Progenitor cell of endocrine pancreas (in vitro differentiated cells): ENCODE measurements around the gene APBB2. TPM values are rescaled to one million over a fixed set of nuclear protein-coding genes. Genes with fewer than 3 reads are reported as not detected.

Source experiments
- DNase-seq: peaks from one replicate; pipeline ENCODE4 v3.0.0; 2021; ENCODE audit warnings: low spot score; ENCODE audit not compliant: unreplicated experiment
- H3K27ac Mint-ChIP-seq: 2 replicates; pipeline ENCODE4 v1.8.0; 2021; ENCODE audit warnings: mild to moderate bottlenecking, moderate library complexity, mixed read lengths
- H3K27me3 Mint-ChIP-seq: 2 replicates; pipeline ENCODE4 v1.8.0; 2021; ENCODE audit warnings: mixed read lengths
- H3K36me3 Mint-ChIP-seq: 2 replicates; pipeline ENCODE4 v1.8.0; 2022; ENCODE audit warnings: mixed read lengths; ENCODE audit not compliant: insufficient read depth
- H3K4me1 Mint-ChIP-seq: 2 replicates; pipeline ENCODE4 v1.8.0; 2021; ENCODE audit warnings: low read depth, mixed read lengths
- H3K4me3 Mint-ChIP-seq: 2 replicates; pipeline ENCODE4 v1.8.0; 2021; ENCODE audit warnings: low read depth, mild to moderate bottlenecking, moderate library complexity, mixed read lengths
- H3K9me3 Mint-ChIP-seq: 2 replicates; pipeline ENCODE4 v1.8.0; 2021; ENCODE audit warnings: low read depth, mixed read lengths
- total RNA-seq: library from RNA; stranded (reverse); gene quantifications from 2 replicates; pipeline ENCODE4 v1.2.1, GENCODE V29; 2021
- TF ChIP-seq, protein P1 (sequence below): fragments of 200-600 bp; sonication (generic); IDR thresholded peaks from one replicate; pipeline ENCODE4 v1.5.0; 2021; ENCODE audit warnings: antibody characterized with exemption, mild to moderate bottlenecking; ENCODE audit not compliant: unreplicated experiment

Gene APBB2
- total RNA-seq, 1 donor from 2014 or later, result 61.7 TPM

DNA sequence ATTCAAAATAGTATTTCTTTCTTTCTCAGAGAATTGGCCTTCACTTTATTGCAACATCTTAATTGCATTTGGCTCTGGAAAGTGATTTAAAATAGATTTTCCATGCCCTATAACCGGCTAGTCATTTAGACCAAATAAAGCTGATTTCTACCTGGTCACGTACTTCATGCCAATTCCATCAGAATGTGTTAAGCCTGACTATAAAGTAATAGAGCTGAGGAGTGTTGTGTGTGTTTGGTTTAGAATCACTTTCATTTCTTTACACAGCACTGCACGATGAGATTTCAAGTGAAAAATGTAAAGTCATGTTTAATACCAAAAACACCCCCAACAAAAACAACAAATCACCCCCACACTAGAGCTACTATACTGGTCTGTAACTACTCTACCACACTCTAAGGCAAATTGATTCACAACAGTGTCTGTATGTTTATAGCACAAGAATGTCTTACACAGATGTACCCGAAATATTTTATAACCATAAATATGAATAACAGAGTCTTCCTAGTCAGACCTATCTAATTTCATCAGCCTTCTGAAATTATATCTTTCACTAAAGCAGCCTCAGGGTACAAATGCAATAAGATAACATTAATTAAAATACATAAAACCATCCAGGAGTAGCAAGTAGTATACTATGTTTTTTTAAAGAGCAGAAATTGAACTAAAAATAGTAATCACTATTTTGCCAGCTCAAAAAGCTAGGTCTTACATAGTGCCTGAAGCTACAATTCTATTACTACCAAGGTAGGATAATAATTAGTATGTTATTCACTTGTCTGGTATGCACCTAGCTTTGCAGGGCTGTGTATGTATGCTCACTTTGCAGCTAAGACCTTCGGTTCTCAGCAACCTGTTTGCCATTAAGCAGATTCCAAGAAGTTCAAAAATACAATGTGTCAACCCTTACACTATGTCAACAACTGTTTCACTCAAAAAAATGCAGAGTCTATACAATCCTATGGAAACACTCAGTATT is 28.4 kb downstream of the APBB2 start:
- no peaks in the 10 kb centered on the region for H3K27me3 Mint-ChIP-seq
- no peak overlapping the region for H3K4me3 Mint-ChIP-seq
- peaks cover 8% of the 10 kb centered on the region for H3K36me3 Mint-ChIP-seq
- DNase-seq, result no peak
- H3K9me3 Mint-ChIP-seq, result peaks cover 19% of the 10 kb centered on the region
- TF ChIP-seq, protein P1, sequence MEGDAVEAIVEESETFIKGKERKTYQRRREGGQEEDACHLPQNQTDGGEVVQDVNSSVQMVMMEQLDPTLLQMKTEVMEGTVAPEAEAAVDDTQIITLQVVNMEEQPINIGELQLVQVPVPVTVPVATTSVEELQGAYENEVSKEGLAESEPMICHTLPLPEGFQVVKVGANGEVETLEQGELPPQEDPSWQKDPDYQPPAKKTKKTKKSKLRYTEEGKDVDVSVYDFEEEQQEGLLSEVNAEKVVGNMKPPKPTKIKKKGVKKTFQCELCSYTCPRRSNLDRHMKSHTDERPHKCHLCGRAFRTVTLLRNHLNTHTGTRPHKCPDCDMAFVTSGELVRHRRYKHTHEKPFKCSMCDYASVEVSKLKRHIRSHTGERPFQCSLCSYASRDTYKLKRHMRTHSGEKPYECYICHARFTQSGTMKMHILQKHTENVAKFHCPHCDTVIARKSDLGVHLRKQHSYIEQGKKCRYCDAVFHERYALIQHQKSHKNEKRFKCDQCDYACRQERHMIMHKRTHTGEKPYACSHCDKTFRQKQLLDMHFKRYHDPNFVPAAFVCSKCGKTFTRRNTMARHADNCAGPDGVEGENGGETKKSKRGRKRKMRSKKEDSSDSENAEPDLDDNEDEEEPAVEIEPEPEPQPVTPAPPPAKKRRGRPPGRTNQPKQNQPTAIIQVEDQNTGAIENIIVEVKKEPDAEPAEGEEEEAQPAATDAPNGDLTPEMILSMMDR, result no peak
- H3K4me1 Mint-ChIP-seq, result peaks cover 29% of the 10 kb centered on the region
- H3K27ac Mint-ChIP-seq, result no peak overlapping the region

DNA sequence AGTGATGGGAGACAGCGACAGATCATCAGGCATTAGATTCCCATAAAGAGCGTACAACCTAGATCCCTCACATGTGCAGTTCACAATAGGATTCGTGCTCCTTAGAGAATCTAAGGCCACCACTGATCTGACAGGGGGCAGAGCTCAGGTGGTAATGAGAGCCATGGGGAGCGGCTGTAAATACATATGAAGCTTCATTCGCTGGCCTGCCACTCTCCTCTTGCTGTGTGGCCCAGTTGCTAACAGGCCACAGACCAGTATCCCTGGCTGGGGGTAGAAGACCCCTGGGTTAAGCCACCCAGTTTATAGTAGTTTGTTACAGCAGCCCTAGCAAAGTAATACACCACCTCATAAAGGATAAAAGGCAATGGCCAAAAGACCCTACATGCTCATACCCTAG is 30.3 kb downstream of the APBB2 start:
- DNase-seq, result no peak
- Mint-ChIP-seq H3K9me3 (peaks cover 19% of the 10 kb centered on the region), H3K36me3 (peaks cover 8% of the 10 kb centered on the region), H3K27me3 (no peaks in the 10 kb centered on the region), H3K27ac (no peak overlapping the region), H3K4me3 (no peak overlapping the region), H3K4me1 (peaks cover 33% of the 10 kb centered on the region)
- TF ChIP-seq, protein P1, result no peak

DNA sequence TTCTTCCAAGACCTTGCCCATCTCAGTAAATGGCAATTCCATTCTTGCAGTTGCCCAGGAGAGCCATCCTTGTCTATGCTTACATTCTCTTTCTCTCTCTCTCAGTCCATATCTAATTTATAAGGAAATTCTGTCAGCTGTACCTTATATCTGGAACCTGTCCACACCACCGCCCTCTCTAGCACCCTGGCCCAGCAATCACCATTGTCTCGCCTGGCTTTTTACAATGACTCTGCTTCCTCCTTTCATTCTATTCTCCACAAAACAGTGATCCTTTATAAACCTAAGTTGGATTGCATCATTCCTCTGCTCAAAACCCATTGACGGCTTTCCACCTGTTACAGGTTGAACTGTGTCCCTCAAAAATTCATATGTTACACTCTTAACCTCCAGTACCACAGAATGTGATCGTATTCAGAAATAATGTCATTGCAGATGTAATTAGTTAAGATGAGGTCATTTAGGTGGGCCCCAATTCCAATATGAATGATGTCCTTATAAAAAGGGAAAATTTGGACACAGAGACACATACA is 31.3 kb downstream of the APBB2 start:
- Mint-ChIP-seq H3K27me3 (no peaks in the 10 kb centered on the region), H3K4me1 (peaks cover 39% of the 10 kb centered on the region), H3K27ac (no peak overlapping the region), H3K36me3 (peaks cover 8% of the 10 kb centered on the region), H3K9me3 (peaks cover 19% of the 10 kb centered on the region), H3K4me3 (no peak overlapping the region)
- no peak for DNase-seq
- TF ChIP-seq, protein P1, result no peak

DNA sequence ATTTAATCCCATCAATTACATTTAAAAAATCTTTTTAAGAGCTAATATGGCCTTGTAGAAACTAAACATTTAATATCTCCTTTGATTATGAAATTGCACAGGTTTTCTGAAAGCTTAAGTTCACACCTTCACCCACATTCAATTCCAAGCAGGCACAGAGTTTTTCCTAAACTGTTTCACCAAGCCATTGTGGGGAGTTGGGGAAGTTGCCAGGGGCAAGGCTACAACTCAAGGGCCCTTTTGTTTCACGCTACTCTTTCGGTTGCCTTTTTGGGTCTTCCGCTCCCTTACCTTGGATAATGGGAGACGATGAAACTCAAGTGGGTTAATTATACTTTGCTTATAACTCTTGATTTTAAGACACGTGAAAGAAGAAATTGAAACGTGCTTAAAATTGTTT is 33.3 kb downstream of the APBB2 start:
- no peak overlapping the region for H3K27ac Mint-ChIP-seq
- H3K36me3 Mint-ChIP-seq, result peaks cover 8% of the 10 kb centered on the region
- no peaks in the 10 kb centered on the region for H3K27me3 Mint-ChIP-seq

More for the DNA sequence above, 33.3 kb downstream of the APBB2 start:
- no peak for DNase-seq
- TF ChIP-seq, protein P1, result no peak
- peaks cover 19% of the 10 kb centered on the region for H3K9me3 Mint-ChIP-seq
- H3K4me3 Mint-ChIP-seq, result no peak overlapping the region
- peaks cover 38% of the 10 kb centered on the region for H3K4me1 Mint-ChIP-seq
